ENCODE results near the gene DAPK3.
"Not testable (repeated sequence)": the region's sequence is repeated elsewhere in the genome, so short reads cannot be mapped to it uniquely, and the experiment has no call there.

Gene DAPK3

DNA sequence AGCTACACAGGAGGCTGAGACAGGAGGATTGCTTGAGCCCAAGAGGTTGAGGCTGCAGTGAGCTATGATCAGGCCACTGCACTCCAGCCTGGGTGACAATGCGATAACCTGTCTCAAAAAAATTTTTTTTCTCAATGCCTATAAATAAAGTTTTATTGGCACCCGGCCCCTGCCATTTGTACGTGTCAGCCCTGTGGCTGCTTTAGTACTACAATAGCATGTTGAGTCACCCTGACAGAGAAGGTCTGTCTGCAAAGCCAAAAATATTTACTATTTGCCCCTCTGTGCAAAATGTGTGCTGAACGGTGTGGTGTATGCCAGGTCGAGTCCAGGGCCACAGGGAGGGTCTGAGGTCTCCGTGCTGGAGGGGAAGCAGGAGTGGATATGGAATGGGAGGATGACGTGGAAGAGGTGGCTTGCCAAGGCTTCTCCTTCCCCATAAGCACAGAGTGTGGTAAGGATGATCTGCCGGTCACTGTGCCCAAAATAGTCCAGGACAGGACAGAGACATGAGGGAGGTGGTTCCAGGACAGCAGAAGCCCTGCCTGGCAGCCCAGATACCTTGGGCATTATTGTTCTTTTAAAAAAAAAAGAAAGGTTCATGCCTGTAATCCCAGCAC, 28.0 kb downstream of the DAPK3 start:
- H3K4me3 ChIP-seq, result no peak overlapping the region
- TF ChIP-seq, protein P1, sequence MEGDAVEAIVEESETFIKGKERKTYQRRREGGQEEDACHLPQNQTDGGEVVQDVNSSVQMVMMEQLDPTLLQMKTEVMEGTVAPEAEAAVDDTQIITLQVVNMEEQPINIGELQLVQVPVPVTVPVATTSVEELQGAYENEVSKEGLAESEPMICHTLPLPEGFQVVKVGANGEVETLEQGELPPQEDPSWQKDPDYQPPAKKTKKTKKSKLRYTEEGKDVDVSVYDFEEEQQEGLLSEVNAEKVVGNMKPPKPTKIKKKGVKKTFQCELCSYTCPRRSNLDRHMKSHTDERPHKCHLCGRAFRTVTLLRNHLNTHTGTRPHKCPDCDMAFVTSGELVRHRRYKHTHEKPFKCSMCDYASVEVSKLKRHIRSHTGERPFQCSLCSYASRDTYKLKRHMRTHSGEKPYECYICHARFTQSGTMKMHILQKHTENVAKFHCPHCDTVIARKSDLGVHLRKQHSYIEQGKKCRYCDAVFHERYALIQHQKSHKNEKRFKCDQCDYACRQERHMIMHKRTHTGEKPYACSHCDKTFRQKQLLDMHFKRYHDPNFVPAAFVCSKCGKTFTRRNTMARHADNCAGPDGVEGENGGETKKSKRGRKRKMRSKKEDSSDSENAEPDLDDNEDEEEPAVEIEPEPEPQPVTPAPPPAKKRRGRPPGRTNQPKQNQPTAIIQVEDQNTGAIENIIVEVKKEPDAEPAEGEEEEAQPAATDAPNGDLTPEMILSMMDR (IDR thresholded peaks at IDR 0.05), result no peak
- no peaks in the 10 kb centered on the region for H3K27me3 ChIP-seq
- H3K36me3 ChIP-seq, result no peaks in the 10 kb centered on the region
- intact Hi-C loops (cut with DNase I; ENCODE audit: low total_unique reads), result no loop called here
- no peaks in the 10 kb centered on the region for H3K4me1 ChIP-seq
- no peaks in the 10 kb centered on the region for H3K9me3 ChIP-seq
- H3K27ac ChIP-seq, result no peak overlapping the region
- DNase-seq, result no peak

DNA sequence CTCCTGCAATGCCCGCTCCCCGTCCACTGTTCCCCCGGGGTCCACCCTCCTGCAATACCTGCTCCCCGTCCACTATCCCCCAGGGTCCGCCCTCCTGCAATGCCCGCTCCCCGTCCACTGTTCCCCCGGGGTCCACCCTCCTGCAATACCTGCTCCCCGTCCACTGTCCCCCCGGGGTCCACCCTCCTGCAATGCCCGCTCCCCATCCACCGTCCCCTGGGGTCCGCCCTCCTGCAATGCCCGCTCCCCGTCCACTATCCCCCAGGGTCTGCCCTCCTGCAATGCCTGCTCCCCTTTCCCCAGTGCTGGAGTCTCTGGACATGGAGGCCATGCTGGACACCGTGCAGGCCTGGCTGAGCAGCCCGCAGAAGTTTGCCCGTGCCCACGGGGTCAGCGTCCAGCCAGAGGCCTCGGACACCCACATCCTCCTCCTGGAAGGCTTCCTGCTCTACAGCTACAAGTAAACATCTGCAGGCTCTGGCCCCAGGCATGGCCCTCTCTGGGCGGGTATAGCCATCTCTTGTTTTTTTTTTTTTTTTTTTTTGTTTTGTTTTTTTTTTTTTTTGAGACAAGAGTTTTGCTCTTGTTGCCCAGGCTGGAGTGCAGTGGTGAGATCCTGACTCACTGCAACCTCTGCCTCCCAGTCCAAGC, 32.5 kb downstream of the DAPK3 start:
- not testable (repeated sequence) for H3K27ac ChIP-seq

GRCh38 chr19:3936506-3937442, 34.1 kb downstream of the DAPK3 start:
- H3K36me3 ChIP-seq, result no peaks in the 10 kb centered on the region
- peaks cover 0 to 12% of the 10 kb centered on the region in 2 donors for H3K27me3 ChIP-seq
- no peak for DNase-seq
- no peak overlapping the region for H3K4me3 ChIP-seq
- no peaks in the 10 kb centered on the region for H3K9me3 ChIP-seq
- peaks cover 0 to 15% (median 8%) of the 10 kb centered on the region in 4 donors for H3K4me1 ChIP-seq
- intact Hi-C loops (cut with DNase I; ENCODE audit: low total_unique reads), result no loop called here
- no peak overlapping the region for H3K27ac ChIP-seq
- TF ChIP-seq, protein P1 (IDR thresholded peaks at IDR 0.05), result no peak

More for the DNA sequence above, 32.5 kb downstream of the DAPK3 start:
- H3K4me3 ChIP-seq; H3K36me3 ChIP-seq; intact Hi-C loops (cut with DNase I; ENCODE audit: low total_unique reads); H3K27me3 ChIP-seq; H3K4me1 ChIP-seq; H3K9me3 ChIP-seq; DNase-seq: not testable (repeated sequence)

DNA sequence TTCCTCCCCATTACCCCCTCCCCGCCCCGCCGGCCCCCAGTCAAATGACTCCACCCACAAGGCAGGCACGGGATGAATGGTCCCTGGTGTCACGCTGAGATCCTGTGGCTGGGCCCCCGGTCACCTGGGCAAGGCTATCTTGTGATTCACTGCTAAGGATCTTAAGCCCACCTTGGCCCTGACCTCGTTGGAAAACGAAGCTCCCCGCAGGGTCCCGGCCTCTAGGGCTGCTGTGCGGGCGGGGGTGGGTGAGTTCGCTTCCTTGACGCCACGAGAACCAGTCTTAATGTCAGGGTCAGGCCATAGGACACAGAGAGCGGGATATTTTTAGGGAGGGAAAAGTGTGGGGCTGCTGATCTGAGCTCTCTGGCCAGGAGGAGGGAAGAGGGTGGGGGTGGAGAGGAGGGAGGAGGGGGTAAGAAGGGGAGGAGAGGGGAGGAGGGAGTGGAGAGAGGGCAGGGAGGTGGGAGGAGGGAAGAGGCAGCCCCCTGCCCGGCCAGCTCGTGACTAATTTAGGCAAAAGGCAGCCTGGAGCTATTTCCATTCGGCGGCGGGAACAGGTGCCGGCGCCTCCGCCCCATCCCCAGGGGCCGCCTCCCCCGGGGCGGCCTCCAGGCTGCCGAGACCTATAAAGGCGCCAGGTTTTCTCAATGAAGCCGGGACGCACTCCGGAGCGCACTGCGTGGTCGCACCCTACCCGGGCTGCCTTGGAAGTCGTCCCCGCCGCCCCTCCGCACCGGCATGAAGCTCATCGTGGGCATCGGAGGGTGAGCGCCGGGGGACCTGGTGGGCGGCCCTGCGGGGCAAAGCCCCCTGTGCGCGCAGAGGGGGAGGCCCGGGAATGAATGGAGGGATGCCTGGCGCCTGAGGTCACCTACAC, 37.7 kb downstream of the DAPK3 start, which contains the start of gene NMRK2:
Gene NMRK2, plus strand, starts transcription at position 139 of the 880 bp plus-strand sequence. Its CDS starts 603 bp downstream, at position 742.
- peaks cover 0 to 15% (median 8%) of the 10 kb centered on the region in 4 donors for H3K4me1 ChIP-seq
- DNase-seq, result no peak
- H3K36me3 ChIP-seq, result no peaks in the 10 kb centered on the region
- peaks cover 0 to 12% of the 10 kb centered on the region in 2 donors for H3K27me3 ChIP-seq
- intact Hi-C loops (cut with DNase I; ENCODE audit: low total_unique reads), result no loop called here
- H3K4me3 ChIP-seq, result peak within 1 kb of the TSS; percentile 29 to 32
- H3K9me3 ChIP-seq, result no peaks in the 10 kb centered on the region
- TF ChIP-seq, protein P1 (IDR thresholded peaks at IDR 0.05), result no peak
- H3K27ac ChIP-seq, result no peak within 1 kb of the TSS

DNA sequence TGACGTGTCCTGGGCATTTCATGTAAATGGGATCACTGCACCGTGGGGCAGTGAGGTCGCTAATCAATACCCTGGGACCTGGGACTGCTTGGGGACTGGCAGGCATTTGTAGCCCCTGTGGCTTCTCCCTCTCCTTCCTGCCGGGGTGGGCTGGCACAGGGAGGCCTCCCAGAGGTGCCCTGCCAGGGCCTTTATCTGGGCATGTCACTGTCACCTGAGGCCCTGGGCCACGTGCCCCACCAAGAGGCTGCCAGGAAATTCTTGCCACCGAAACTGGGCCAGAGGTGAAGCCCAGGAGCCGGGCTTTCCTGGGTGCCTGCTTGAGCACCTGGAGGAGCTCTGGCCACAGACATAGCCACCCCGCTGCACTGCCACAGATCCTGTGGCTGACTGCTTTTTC, 39.9 kb downstream of the DAPK3 start:
- Histone ChIP-seq H3K4me3 (no peak overlapping the region), H3K27me3 (peaks cover 0 to 12% of the 10 kb centered on the region in 2 donors), H3K36me3 (no peaks in the 10 kb centered on the region), H3K9me3 (no peaks in the 10 kb centered on the region), H3K4me1 (peaks cover 0 to 15% (median 8%) of the 10 kb centered on the region in 4 donors), H3K27ac (no peak overlapping the region)
- intact Hi-C loops (cut with DNase I; ENCODE audit: low total_unique reads), result no loop called here
- DNase-seq, result no peak
- TF ChIP-seq, protein P1 (IDR thresholded peaks at IDR 0.05), result no peak
